Measurements from ENCODE around the gene GABRR2. TPM values are rescaled to one million over a fixed set of nuclear protein-coding genes. Genes with fewer than 3 reads are reported as not detected.

GABRR2 gene
- polyA plus RNA-seq, 1 donor from 2014 or later, result 0.31 TPM

GRCh38 chr6:89284963-89285735 lies 29.9 kb downstream of the GABRR2 start:
- Histone ChIP-seq H4K20me1 (ENCODE audit: insufficient read depth) (no peaks in the 10 kb centered on the region), H3K4me2 (ENCODE audit: low read length) (no peak overlapping the region), H3K27me3 (ENCODE audit: insufficient read depth, low read depth, low read length) (no peaks in the 10 kb centered on the region), H3K79me2 (replicated peaks; ENCODE audit: insufficient read depth, low read length) (no peaks in the 10 kb centered on the region), H3F3A (ENCODE audit: insufficient read depth, low read length, poor library complexity, severe bottlenecking) (no peaks in the 10 kb centered on the region), H3K4me3 (ENCODE audit: low read length) (no peak overlapping the region), H3K9ac (ENCODE audit: low read length) (no peak overlapping the region), H3K27ac (ENCODE audit: low read length) (no peak overlapping the region), H2AFZ (ENCODE audit: low read depth, low read length) (no peak overlapping the region), H3K9me3 (ENCODE audit: low read length) (no peaks in the 10 kb centered on the region), H3K9me2 (ENCODE audit: insufficient read depth, low read length) (no peaks in the 10 kb centered on the region), H3K36me3 (ENCODE audit: insufficient read depth, low read length) (no peaks in the 10 kb centered on the region)
- no peak for TF ChIP-seq CTCF (IDR thresholded peaks at IDR 0.05; ENCODE audit: poor library complexity, severe bottlenecking)

DNA sequence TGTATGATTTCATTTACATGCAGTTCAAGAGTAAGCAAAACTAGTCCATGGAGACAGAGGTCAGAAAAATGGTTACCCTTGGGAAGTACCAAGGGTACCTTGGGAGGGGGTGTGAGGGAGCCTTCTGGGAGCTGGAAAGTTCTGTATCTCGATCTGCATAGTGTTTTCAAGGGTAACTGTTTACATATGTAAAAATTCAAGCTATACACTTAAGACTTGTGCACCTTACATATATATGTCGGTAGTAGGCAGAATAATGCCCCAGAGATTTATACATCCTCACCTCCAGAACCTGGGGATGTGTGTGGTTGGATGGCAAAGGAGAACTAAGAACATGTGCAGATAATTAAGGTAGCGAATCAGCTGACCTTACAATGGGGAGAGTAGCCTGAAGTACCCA lies 31.0 kb downstream of the GABRR2 start:
- H3F3A ChIP-seq (ENCODE audit: insufficient read depth, low read length, poor library complexity, severe bottlenecking), result no peaks in the 10 kb centered on the region
- no peak overlapping the region for H3K4me3 ChIP-seq (ENCODE audit: low read length)
- no peaks in the 10 kb centered on the region for H3K9me3 ChIP-seq (ENCODE audit: low read length)
- no peak overlapping the region for H3K4me2 ChIP-seq (ENCODE audit: low read length)
- H4K20me1 ChIP-seq (ENCODE audit: insufficient read depth), result no peaks in the 10 kb centered on the region
- H3K36me3 ChIP-seq (ENCODE audit: insufficient read depth, low read length), result no peaks in the 10 kb centered on the region
- TF ChIP-seq RAD21 (conservative IDR thresholded peaks at IDR 0.05), result no peak
- no peak for TF ChIP-seq TAF1 (IDR thresholded peaks at IDR 0.05; ENCODE audit: low read depth)
- TF ChIP-seq MXI1 (conservative IDR thresholded peaks at IDR 0.05; ENCODE audit: poor library complexity, severe bottlenecking), result no peak
- no peak for TF ChIP-seq POLR2AphosphoS5 (IDR thresholded peaks at IDR 0.05)
- TF ChIP-seq CTCF (IDR thresholded peaks at IDR 0.05; ENCODE audit: poor library complexity, severe bottlenecking), result no peak
- TF ChIP-seq SMC3 (conservative IDR thresholded peaks at IDR 0.05; ENCODE audit: poor library complexity), result no peak
- TF ChIP-seq, protein P1, sequence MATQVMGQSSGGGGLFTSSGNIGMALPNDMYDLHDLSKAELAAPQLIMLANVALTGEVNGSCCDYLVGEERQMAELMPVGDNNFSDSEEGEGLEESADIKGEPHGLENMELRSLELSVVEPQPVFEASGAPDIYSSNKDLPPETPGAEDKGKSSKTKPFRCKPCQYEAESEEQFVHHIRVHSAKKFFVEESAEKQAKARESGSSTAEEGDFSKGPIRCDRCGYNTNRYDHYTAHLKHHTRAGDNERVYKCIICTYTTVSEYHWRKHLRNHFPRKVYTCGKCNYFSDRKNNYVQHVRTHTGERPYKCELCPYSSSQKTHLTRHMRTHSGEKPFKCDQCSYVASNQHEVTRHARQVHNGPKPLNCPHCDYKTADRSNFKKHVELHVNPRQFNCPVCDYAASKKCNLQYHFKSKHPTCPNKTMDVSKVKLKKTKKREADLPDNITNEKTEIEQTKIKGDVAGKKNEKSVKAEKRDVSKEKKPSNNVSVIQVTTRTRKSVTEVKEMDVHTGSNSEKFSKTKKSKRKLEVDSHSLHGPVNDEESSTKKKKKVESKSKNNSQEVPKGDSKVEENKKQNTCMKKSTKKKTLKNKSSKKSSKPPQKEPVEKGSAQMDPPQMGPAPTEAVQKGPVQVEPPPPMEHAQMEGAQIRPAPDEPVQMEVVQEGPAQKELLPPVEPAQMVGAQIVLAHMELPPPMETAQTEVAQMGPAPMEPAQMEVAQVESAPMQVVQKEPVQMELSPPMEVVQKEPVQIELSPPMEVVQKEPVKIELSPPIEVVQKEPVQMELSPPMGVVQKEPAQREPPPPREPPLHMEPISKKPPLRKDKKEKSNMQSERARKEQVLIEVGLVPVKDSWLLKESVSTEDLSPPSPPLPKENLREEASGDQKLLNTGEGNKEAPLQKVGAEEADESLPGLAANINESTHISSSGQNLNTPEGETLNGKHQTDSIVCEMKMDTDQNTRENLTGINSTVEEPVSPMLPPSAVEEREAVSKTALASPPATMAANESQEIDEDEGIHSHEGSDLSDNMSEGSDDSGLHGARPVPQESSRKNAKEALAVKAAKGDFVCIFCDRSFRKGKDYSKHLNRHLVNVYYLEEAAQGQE (IDR thresholded peaks at IDR 0.05; ENCODE audit: borderline replicate concordance), result no peak
- TF ChIP-seq EP300 (conservative IDR thresholded peaks at IDR 0.05; ENCODE audit: poor library complexity, severe bottlenecking), result no peak
- TF ChIP-seq EZH2 (IDR thresholded peaks at IDR 0.05; ENCODE audit: borderline replicate concordance, insufficient read depth, low read length, poor library complexity, severe bottlenecking), result no peak
- no peaks in the 10 kb centered on the region for H3K27me3 ChIP-seq (ENCODE audit: insufficient read depth, low read depth, low read length)
- H3K27ac ChIP-seq (ENCODE audit: low read length), result no peak overlapping the region
- no peaks in the 10 kb centered on the region for H3K9me2 ChIP-seq (ENCODE audit: insufficient read depth, low read length)
- no peaks in the 10 kb centered on the region for H3K79me2 ChIP-seq (replicated peaks; ENCODE audit: insufficient read depth, low read length)
- no peak overlapping the region for H2AFZ ChIP-seq (ENCODE audit: low read depth, low read length)
- no peak overlapping the region for H3K9ac ChIP-seq (ENCODE audit: low read length)
